ENCODE data around the gene BMF. TPM values are rescaled to one million over a fixed set of nuclear protein-coding genes. Genes with fewer than 3 reads are reported as not detected.
"Not testable (repeated sequence)": the region's sequence is repeated elsewhere in the genome, so short reads cannot be mapped to it uniquely, and the experiment has no call there.

The BMF gene, protein sequence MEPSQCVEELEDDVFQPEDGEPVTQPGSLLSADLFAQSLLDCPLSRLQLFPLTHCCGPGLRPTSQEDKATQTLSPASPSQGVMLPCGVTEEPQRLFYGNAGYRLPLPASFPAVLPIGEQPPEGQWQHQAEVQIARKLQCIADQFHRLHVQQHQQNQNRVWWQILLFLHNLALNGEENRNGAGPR
- polyA plus RNA-seq (2013, experiment 1 of 4) = 74.0 TPM
- 115 TPM for polyA plus RNA-seq (2013, experiment 2 of 4)
- polyA plus RNA-seq (2013, experiment 3 of 4) = 66.2 TPM
- polyA plus RNA-seq (2013, experiment 4 of 4) = 65.1 TPM

GRCh38 chr15:40108855-40109735 lies at the start of gene BMF:
Gene BMF, minus strand, starts transcription at chr15:40108879. Its CDS starts 2,793 bp downstream, at chr15:40106086.
- 7% methylated on average over 48 of the region's 48 CpGs for WGBS, 2 experiments
- H3K27ac ChIP-seq (ENCODE audit: insufficient read depth, low read depth, low read length, poor library complexity, severe bottlenecking) = peak within 1 kb of the TSS; percentile 64

DNA sequence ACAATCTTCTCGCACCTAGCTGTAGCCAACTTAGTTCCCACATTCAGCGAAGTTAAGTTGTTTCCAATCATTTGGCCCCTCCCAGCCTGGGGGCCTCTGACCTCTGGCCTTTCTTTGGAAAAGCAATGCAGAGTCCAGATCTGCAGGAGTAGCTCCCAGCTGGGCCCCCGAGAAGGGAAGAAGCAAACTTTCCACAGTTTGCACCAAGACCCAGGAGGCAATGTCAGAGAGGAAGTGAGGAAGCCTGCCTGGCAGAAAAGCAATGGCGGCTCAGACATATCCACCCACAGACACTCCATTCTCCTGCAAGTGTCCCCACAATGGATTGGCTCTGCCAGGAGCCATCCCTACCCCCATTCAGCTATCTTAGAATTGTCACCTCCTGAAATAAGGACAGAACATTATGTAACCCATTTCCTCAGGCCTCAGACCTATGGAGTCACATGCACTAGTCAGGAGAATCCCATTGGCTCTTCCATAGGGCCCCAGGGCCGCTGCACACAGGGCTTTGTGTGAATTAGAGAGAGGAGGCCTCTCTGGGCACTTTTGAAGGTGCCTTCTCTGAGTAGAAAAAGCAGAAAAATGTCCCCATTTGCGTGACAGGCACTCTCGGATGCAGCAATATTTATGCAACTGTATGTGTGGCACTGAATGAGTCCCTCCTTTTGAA lies 49.2 kb upstream of the BMF start:
- Histone ChIP-seq H3K27ac (ENCODE audit: insufficient read depth, low read depth, low read length, poor library complexity, severe bottlenecking) (no peak overlapping the region), H3K27me3 (ENCODE audit: control insufficient read depth, insufficient read depth, low read length, poor library complexity, severe bottlenecking) (no peaks in the 10 kb centered on the region), H3K4me1 (ENCODE audit: control insufficient read depth, insufficient read depth, low read length) (peaks cover 21% of the 10 kb centered on the region), H3K36me3 (ENCODE audit: control insufficient read depth, insufficient read depth, low read length) (no peaks in the 10 kb centered on the region), H3K9me3 (ENCODE audit: control insufficient read depth, low read length) (no peaks in the 10 kb centered on the region), H3K4me3 (ENCODE audit: insufficient read depth, low read depth, low read length) (no peak overlapping the region)
- WGBS, 2 experiments = 90% methylated on average over 7 of the region's 7 CpGs

More at GRCh38 chr15:40108855-40109735, at the start of gene BMF:
- Histone ChIP-seq H3K4me3 (ENCODE audit: insufficient read depth, low read depth, low read length) (peak within 1 kb of the TSS; percentile 86), H3K9me3 (ENCODE audit: control insufficient read depth, low read length) (no peaks in the 10 kb centered on the region), H3K27me3 (ENCODE audit: control insufficient read depth, insufficient read depth, low read length, poor library complexity, severe bottlenecking) (no peaks in the 10 kb centered on the region), H3K36me3 (ENCODE audit: control insufficient read depth, insufficient read depth, low read length) (peaks cover 3% of the 10 kb centered on the region), H3K4me1 (ENCODE audit: control insufficient read depth, insufficient read depth, low read length) (peaks cover 67% of the 10 kb centered on the region)

- no peak overlapping the region for H3K4me3 ChIP-seq (ENCODE audit: insufficient read depth, low read depth, low read length)
- no peaks in the 10 kb centered on the region for H3K27me3 ChIP-seq (ENCODE audit: control insufficient read depth, insufficient read depth, low read length, poor library complexity, severe bottlenecking)
- H3K36me3 ChIP-seq (ENCODE audit: control insufficient read depth, insufficient read depth, low read length) = no peaks in the 10 kb centered on the region
- WGBS, 2 experiments = 29 to 35% methylated on average over 4 of the region's 5 CpGs
- H3K27ac ChIP-seq (ENCODE audit: insufficient read depth, low read depth, low read length, poor library complexity, severe bottlenecking) = no peak overlapping the region
- peaks cover 16% of the 10 kb centered on the region for H3K4me1 ChIP-seq (ENCODE audit: control insufficient read depth, insufficient read depth, low read length)
- H3K9me3 ChIP-seq (ENCODE audit: control insufficient read depth, low read length) = no peaks in the 10 kb centered on the region
Measured at GRCh38 chr15:40155270-40155910, 46.7 kb upstream of the BMF start.

DNA sequence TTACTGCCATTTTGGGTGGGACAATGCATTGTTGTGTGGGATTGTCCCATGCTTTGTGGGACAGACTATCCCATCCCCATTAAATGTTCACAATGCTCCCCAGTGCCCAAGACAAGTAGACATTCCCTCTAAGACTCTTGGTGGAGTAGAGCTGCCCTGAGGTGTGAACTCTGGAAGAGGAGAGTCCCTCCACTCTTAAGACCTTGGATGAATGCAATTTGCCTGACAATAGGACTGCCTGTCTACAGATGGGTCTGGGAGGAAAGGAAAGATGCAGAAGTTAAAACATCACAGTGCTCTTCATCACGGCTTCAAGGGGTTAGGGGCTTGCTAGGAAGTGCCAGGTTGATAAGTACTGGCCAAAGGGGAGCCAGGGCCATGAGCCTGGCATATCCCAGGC lies 46.1 kb upstream of the BMF start:
- not testable (repeated sequence) for H3K9me3 ChIP-seq (ENCODE audit: control insufficient read depth, low read length); H3K27me3 ChIP-seq (ENCODE audit: control insufficient read depth, insufficient read depth, low read length, poor library complexity, severe bottlenecking); H3K4me3 ChIP-seq (ENCODE audit: insufficient read depth, low read depth, low read length); H3K36me3 ChIP-seq (ENCODE audit: control insufficient read depth, insufficient read depth, low read length); H3K27ac ChIP-seq (ENCODE audit: insufficient read depth, low read depth, low read length, poor library complexity, severe bottlenecking)
- H3K4me1 ChIP-seq (ENCODE audit: control insufficient read depth, insufficient read depth, low read length) = peaks cover 16% of the 10 kb centered on the region
- 63 to 67% methylated on average over 1 of the region's 1 CpG for WGBS, 2 experiments

DNA sequence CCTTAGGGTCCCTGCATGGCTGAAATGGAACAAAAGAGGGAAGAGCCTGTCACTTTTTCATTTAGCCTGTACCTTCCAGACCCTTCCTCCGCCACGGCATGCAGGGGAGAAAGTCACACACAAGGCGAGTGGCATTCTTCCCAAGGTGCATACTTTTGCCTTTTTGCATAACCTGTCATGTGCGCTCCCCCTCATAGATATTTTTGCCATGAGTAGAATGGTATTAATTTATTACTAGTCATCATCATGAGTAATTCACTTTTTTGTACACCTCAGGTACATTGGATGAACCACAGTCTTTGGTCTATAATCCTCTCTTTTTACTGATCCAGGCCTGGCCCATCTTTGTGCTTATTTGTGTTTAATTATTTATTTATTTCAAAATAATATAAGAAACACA lies 43.3 kb upstream of the BMF start:
- H3K27me3 ChIP-seq (ENCODE audit: control insufficient read depth, insufficient read depth, low read length, poor library complexity, severe bottlenecking) = no peaks in the 10 kb centered on the region
- peaks cover 6% of the 10 kb centered on the region for H3K4me1 ChIP-seq (ENCODE audit: control insufficient read depth, insufficient read depth, low read length)
- H3K27ac ChIP-seq (ENCODE audit: insufficient read depth, low read depth, low read length, poor library complexity, severe bottlenecking) = no peak overlapping the region
- no peaks in the 10 kb centered on the region for H3K36me3 ChIP-seq (ENCODE audit: control insufficient read depth, insufficient read depth, low read length)
- no peaks in the 10 kb centered on the region for H3K9me3 ChIP-seq (ENCODE audit: control insufficient read depth, low read length)
- H3K4me3 ChIP-seq (ENCODE audit: insufficient read depth, low read depth, low read length) = no peak overlapping the region
- WGBS, 2 experiments = 94% methylated on average over 3 of the region's 4 CpGs

GRCh38 chr15:40151499-40151898 lies 42.8 kb upstream of the BMF start:
- Histone ChIP-seq H3K27me3 (ENCODE audit: control insufficient read depth, insufficient read depth, low read length, poor library complexity, severe bottlenecking) (no peaks in the 10 kb centered on the region), H3K9me3 (ENCODE audit: control insufficient read depth, low read length) (no peaks in the 10 kb centered on the region), H3K27ac (ENCODE audit: insufficient read depth, low read depth, low read length, poor library complexity, severe bottlenecking) (no peak overlapping the region), H3K4me1 (ENCODE audit: control insufficient read depth, insufficient read depth, low read length) (peaks cover 6% of the 10 kb centered on the region), H3K4me3 (ENCODE audit: insufficient read depth, low read depth, low read length) (no peak overlapping the region), H3K36me3 (ENCODE audit: control insufficient read depth, insufficient read depth, low read length) (no peaks in the 10 kb centered on the region)
- WGBS, 2 experiments = 90 to 93% methylated on average over 6 of the region's 6 CpGs

GRCh38 chr15:40150163-40150925 lies 41.7 kb upstream of the BMF start:
- H3K4me3 ChIP-seq (ENCODE audit: insufficient read depth, low read depth, low read length) = no peak overlapping the region
- H3K27me3 ChIP-seq (ENCODE audit: control insufficient read depth, insufficient read depth, low read length, poor library complexity, severe bottlenecking) = no peaks in the 10 kb centered on the region
- H3K27ac ChIP-seq (ENCODE audit: insufficient read depth, low read depth, low read length, poor library complexity, severe bottlenecking) = no peak overlapping the region
- no peaks in the 10 kb centered on the region for H3K36me3 ChIP-seq (ENCODE audit: control insufficient read depth, insufficient read depth, low read length)
- H3K9me3 ChIP-seq (ENCODE audit: control insufficient read depth, low read length) = no peaks in the 10 kb centered on the region
- peaks cover under 1% of the 10 kb centered on the region for H3K4me1 ChIP-seq (ENCODE audit: control insufficient read depth, insufficient read depth, low read length)
- 86 to 87% methylated on average over 9 of the region's 9 CpGs for WGBS, 2 experiments

- Histone ChIP-seq H3K9me3 (ENCODE audit: control insufficient read depth, low read length) (no peaks in the 10 kb centered on the region), H3K4me1 (ENCODE audit: control insufficient read depth, insufficient read depth, low read length) (no peaks in the 10 kb centered on the region), H3K27me3 (ENCODE audit: control insufficient read depth, insufficient read depth, low read length, poor library complexity, severe bottlenecking) (no peaks in the 10 kb centered on the region), H3K4me3 (ENCODE audit: insufficient read depth, low read depth, low read length) (no peak overlapping the region), H3K27ac (ENCODE audit: insufficient read depth, low read depth, low read length, poor library complexity, severe bottlenecking) (no peak overlapping the region), H3K36me3 (ENCODE audit: control insufficient read depth, insufficient read depth, low read length) (no peaks in the 10 kb centered on the region)
- WGBS, 2 experiments = 89 to 91% methylated on average over 4 of the region's 4 CpGs
Measured at GRCh38 chr15:40149339-40149738, 40.7 kb upstream of the BMF start.

- Histone ChIP-seq H3K9me3 (ENCODE audit: control insufficient read depth, low read length) (no peaks in the 10 kb centered on the region), H3K27ac (ENCODE audit: insufficient read depth, low read depth, low read length, poor library complexity, severe bottlenecking) (no peak overlapping the region), H3K4me3 (ENCODE audit: insufficient read depth, low read depth, low read length) (no peak overlapping the region), H3K36me3 (ENCODE audit: control insufficient read depth, insufficient read depth, low read length) (no peaks in the 10 kb centered on the region), H3K27me3 (ENCODE audit: control insufficient read depth, insufficient read depth, low read length, poor library complexity, severe bottlenecking) (no peaks in the 10 kb centered on the region), H3K4me1 (ENCODE audit: control insufficient read depth, insufficient read depth, low read length) (no peaks in the 10 kb centered on the region)
- WGBS, 2 experiments = 80 to 90% methylated on average over 4 of the region's 4 CpGs
Measured at GRCh38 chr15:40146037-40146436, 37.4 kb upstream of the BMF start.
